CD4-positive, alpha-beta memory T cell (primary cell): ENCODE results near the gene MARCKSL1. TPM values are rescaled to one million over a fixed set of nuclear protein-coding genes. Genes with fewer than 3 reads are reported as not detected.

ENCODE experiments used
- polyA plus RNA-seq, 2 donors: library from polyadenylated mRNA; unstranded; fragments of 300-500 nt; fragmentation: Illumina TruSeq; gene quantifications; one replicate each; pipeline ENCODE4 v1.2.3, GENCODE V29; 2021
- total RNA-seq, 2 experiments: library from RNA; stranded (reverse); gene quantifications; one replicate each; pipeline ENCODE4 v1.2.3, GENCODE V29; 2021

Gene MARCKSL1
- total and polyA plus RNA-seq, 4 experiments from 2014 or later, result 46.5 to 75.9 (median 60.9) TPM

Other genes starting within 250 kb of the MARCKSL1 start
- gene KPNA6, start 228.2 kb downstream of the MARCKSL1 start, total RNA-seq, result 10 to 100 TPM; 60.3 to 62.5 TPM
- 10 to 100 TPM; 25.4 to 25.5 TPM for gene KPNA6, start 228.2 kb downstream of the MARCKSL1 start, polyA plus RNA-seq
- gene TXLNA, start 156.6 kb downstream of the MARCKSL1 start, total RNA-seq, result 10 to 100 TPM; 42.6 to 43.4 TPM
- 10 to 100 TPM; 21.8 to 32.4 TPM for gene TXLNA, start 156.6 kb downstream of the MARCKSL1 start, polyA plus RNA-seq
- gene CCDC28B, start 135.6 kb downstream of the MARCKSL1 start, total RNA-seq, result 1 to 10 TPM; 4.2 to 5.1 TPM
- gene CCDC28B, start 135.6 kb downstream of the MARCKSL1 start, polyA plus RNA-seq, result 1 to 10 TPM; 8.5 to 8.6 TPM
- gene IQCC, start 130.6 kb downstream of the MARCKSL1 start, total RNA-seq, result 1 to 10 TPM; 2.7 TPM
- 1 to 10 TPM in 1 of 2 donors, not detected in 1; 2.3 TPM for gene IQCC, start 130.6 kb downstream of the MARCKSL1 start, polyA plus RNA-seq
- gene DCDC2B, start 127.1 kb downstream of the MARCKSL1 start, total RNA-seq, result not detected
- gene DCDC2B, start 127.1 kb downstream of the MARCKSL1 start, polyA plus RNA-seq, result not detected
- 10 to 100 TPM; 27.1 to 30.7 TPM for gene TMEM234, start 113.9 kb downstream of the MARCKSL1 start, total RNA-seq
- 1 to 10 TPM; 5.1 to 6.1 TPM for gene TMEM234, start 113.9 kb downstream of the MARCKSL1 start, polyA plus RNA-seq
- gene EIF3I, start 113.8 kb downstream of the MARCKSL1 start, total RNA-seq, result 10 to 100 TPM; 78.3 to 85.3 TPM
- 100 to 1,000 TPM; 165 to 248 TPM for gene EIF3I, start 113.8 kb downstream of the MARCKSL1 start, polyA plus RNA-seq
- 1 to 10 TPM in 1 of 2 experiments, under 1 TPM in 1; 0.50 to 1.2 TPM for gene FAM167B, start 89.0 kb downstream of the MARCKSL1 start, total RNA-seq
- gene FAM167B, start 89.0 kb downstream of the MARCKSL1 start, polyA plus RNA-seq, result not detected
- 100 to 1,000 TPM; 431 to 436 TPM for gene LCK, start 85.0 kb downstream of the MARCKSL1 start, total RNA-seq
- gene LCK, start 85.0 kb downstream of the MARCKSL1 start, polyA plus RNA-seq, result 1,000 to 10,000 TPM in 1 of 2 donors, 100 to 1,000 TPM in 1; 779 to 1,233 TPM
- gene HDAC1, start 44.1 kb downstream of the MARCKSL1 start, total RNA-seq, result 100 to 1,000 TPM; 174 to 190 TPM
- 100 to 1,000 TPM; 169 to 185 TPM for gene HDAC1, start 44.1 kb downstream of the MARCKSL1 start, polyA plus RNA-seq
- 10 to 100 TPM; 32.2 to 34.6 TPM for gene FAM229A, start 26.3 kb upstream of the MARCKSL1 start, total RNA-seq
- gene FAM229A, start 26.3 kb upstream of the MARCKSL1 start, polyA plus RNA-seq, result under 1 TPM in 1 of 2 donors, not detected in 1; 0.39 TPM
- gene TSSK3, start 26.3 kb upstream of the MARCKSL1 start, total RNA-seq, result 1 to 10 TPM; 3.5 to 4.3 TPM
- under 1 TPM in 1 of 2 donors, not detected in 1; 0.73 TPM for gene TSSK3, start 26.3 kb upstream of the MARCKSL1 start, polyA plus RNA-seq
- 100 to 1,000 TPM; 106 to 112 TPM for gene BSDC1, start 58.2 kb upstream of the MARCKSL1 start, total RNA-seq
- 10 to 100 TPM; 29.7 to 46.3 TPM for gene BSDC1, start 58.2 kb upstream of the MARCKSL1 start, polyA plus RNA-seq
- not detected for gene ZBTB8B, start 128.8 kb upstream of the MARCKSL1 start, total RNA-seq
- not detected for gene ZBTB8B, start 128.8 kb upstream of the MARCKSL1 start, polyA plus RNA-seq
- gene ZBTB8A, start 203.2 kb upstream of the MARCKSL1 start, total RNA-seq, result not detected
- gene ZBTB8A, start 203.2 kb upstream of the MARCKSL1 start, polyA plus RNA-seq, result not detected